Measurements from ENCODE around the gene RHO. TPM values are rescaled to one million over a fixed set of nuclear protein-coding genes. Genes with fewer than 3 reads are reported as not detected.
"Not testable (repeated sequence)": the region's sequence is repeated elsewhere in the genome, so short reads cannot be mapped to it uniquely, and the experiment has no call there.

The RHO gene
- total and polyA plus RNA-seq, 4 donors: 0.01 TPM; not detected in 3

DNA sequence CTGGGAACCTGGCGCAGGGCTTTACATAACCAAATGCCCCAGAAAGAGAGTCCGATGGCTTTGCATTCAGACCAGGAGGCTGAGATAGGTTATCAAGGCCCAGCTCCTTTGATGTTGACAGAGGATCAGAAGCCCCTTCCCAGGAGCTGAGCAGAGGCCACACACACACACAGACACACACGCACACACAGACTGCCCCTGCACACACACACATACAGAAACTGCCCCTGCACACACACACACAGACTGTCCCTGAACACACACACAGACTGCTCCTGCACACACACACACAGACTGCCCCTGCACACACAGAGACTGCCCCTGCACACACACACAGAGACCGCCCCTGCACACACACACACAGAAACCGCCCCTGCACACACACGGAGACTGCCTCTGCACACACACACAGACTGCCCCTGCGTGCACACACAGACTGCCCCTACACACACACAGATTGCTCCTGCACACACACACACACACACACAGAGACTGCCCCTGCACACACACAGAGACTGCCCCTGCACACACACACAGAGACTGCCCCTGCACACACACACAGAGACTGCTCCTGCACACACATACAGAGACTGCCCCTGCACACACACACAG, 12.5 kb upstream of the RHO start:
- H3K4me1 ChIP-seq (ENCODE audit: control insufficient read depth in 5 of 5, insufficient read depth in 5 of 5, low read length in 5 of 5); H3K9me3 ChIP-seq (ENCODE audit: control insufficient read depth in 4 of 4, insufficient read depth in 3 of 4, low read length in 3 of 4); ATAC-seq (ENCODE audit: insufficient read depth, low FRiP score); H3K4me3 ChIP-seq; H3K9ac ChIP-seq (ENCODE audit: insufficient read depth in 1 of 2, low read length in 2 of 2); H3K27ac ChIP-seq (ENCODE audit: low read depth in 1 of 2, low read length in 1 of 2); DNase-seq; H3K27me3 ChIP-seq (ENCODE audit: control insufficient read depth in 3 of 3, insufficient read depth in 3 of 3, low read length in 2 of 3): not testable (repeated sequence)
- 92% methylated on average over 7 of the region's 7 CpGs for WGBS, 2 donors
- peaks cover 0 to 42% (median 28%) of the 10 kb centered on the region in 4 donors for H3K36me3 ChIP-seq (ENCODE audit: control insufficient read depth in 4 of 4, insufficient read depth in 4 of 4, low read length in 4 of 4)

DNA sequence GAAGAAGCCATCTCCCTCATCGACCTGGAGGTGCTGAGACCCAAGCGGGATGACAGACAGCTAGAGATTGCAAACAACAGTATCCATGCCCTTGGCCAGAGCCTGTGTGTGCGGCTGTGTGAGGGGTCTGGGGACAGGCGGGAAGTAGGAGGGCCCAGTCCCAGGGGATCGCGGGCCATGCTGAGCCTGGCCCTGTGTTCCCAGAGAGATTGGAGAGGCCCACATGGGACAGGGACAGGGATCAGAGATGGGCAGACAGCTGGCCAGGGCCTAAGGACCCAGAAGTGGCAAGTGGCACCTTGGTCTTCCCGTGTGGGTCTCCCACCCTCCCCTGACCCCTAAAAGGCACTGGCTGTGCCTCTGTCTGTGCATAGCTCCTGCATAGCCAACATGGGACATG, 10.9 kb upstream of the RHO start:
- Histone ChIP-seq H3K4me3 (no peak overlapping the region), H3K9ac (ENCODE audit: insufficient read depth in 1 of 2, low read length in 2 of 2) (no peak overlapping the region), H3K27me3 (ENCODE audit: control insufficient read depth in 3 of 3, insufficient read depth in 3 of 3, low read length in 2 of 3) (no peaks in the 10 kb centered on the region), H3K9me3 (ENCODE audit: control insufficient read depth in 4 of 4, insufficient read depth in 3 of 4, low read length in 3 of 4) (no peaks in the 10 kb centered on the region), H3K36me3 (ENCODE audit: control insufficient read depth in 4 of 4, insufficient read depth in 4 of 4, low read length in 4 of 4) (peaks cover 0 to 40% (median 18%) of the 10 kb centered on the region in 4 donors), H3K27ac (ENCODE audit: low read depth in 1 of 2, low read length in 1 of 2) (no peak overlapping the region), H3K4me1 (ENCODE audit: control insufficient read depth in 5 of 5, insufficient read depth in 5 of 5, low read length in 5 of 5) (no peaks in the 10 kb centered on the region)
- no peak for ATAC-seq (ENCODE audit: insufficient read depth, low FRiP score)
- TF ChIP-seq, protein P1, sequence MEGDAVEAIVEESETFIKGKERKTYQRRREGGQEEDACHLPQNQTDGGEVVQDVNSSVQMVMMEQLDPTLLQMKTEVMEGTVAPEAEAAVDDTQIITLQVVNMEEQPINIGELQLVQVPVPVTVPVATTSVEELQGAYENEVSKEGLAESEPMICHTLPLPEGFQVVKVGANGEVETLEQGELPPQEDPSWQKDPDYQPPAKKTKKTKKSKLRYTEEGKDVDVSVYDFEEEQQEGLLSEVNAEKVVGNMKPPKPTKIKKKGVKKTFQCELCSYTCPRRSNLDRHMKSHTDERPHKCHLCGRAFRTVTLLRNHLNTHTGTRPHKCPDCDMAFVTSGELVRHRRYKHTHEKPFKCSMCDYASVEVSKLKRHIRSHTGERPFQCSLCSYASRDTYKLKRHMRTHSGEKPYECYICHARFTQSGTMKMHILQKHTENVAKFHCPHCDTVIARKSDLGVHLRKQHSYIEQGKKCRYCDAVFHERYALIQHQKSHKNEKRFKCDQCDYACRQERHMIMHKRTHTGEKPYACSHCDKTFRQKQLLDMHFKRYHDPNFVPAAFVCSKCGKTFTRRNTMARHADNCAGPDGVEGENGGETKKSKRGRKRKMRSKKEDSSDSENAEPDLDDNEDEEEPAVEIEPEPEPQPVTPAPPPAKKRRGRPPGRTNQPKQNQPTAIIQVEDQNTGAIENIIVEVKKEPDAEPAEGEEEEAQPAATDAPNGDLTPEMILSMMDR (IDR thresholded peaks at IDR 0.05; ENCODE audit: control extremely low read depth, extremely low read depth): no peak
- no peak for DNase-seq
- 92 to 94% methylated on average over 7 of the region's 7 CpGs for WGBS, 2 donors

DNA sequence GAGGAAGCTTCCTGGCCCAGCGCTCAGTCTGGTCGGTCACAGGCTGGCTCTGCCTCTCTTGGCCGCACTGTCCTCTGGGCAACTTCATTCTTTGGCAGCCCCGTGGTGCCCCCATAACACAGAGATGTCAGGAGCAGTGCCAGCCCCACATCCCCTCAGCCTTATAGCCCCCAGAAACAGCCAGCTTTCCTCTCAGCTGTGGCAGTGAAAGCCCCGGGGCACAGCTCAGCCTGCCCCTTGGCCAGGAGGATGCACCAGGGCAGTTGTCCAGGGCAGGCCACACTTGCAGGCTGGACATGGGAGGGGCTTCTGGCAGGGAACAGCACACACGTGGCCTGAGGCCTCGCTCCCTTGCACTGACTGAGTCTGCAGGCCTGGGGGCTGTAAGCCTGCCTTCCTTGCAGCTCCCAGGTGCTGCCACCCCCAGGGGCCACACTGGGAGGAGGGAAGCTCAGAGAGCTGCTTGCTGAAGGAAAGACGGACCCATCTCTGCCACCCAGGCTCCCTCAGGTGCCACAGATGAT, 10.3 kb upstream of the RHO start:
- H3K9ac ChIP-seq (ENCODE audit: insufficient read depth in 1 of 2, low read length in 2 of 2): no peak overlapping the region
- no peak overlapping the region for H3K4me3 ChIP-seq
- TF ChIP-seq, protein P1 (IDR thresholded peaks at IDR 0.05; ENCODE audit: control extremely low read depth, extremely low read depth): no peak
- DNase-seq (no peak), ATAC-seq (ENCODE audit: insufficient read depth, low FRiP score) (no peak)
- no peaks in the 10 kb centered on the region for H3K4me1 ChIP-seq (ENCODE audit: control insufficient read depth in 5 of 5, insufficient read depth in 5 of 5, low read length in 5 of 5)
- H3K27me3 ChIP-seq (ENCODE audit: control insufficient read depth in 3 of 3, insufficient read depth in 3 of 3, low read length in 2 of 3): no peaks in the 10 kb centered on the region
- WGBS, 2 donors: 85 to 87% methylated on average over 8 of the region's 8 CpGs
- peaks cover 0 to 39% (median 15%) of the 10 kb centered on the region in 4 donors for H3K36me3 ChIP-seq (ENCODE audit: control insufficient read depth in 4 of 4, insufficient read depth in 4 of 4, low read length in 4 of 4)
- no peaks in the 10 kb centered on the region for H3K9me3 ChIP-seq (ENCODE audit: control insufficient read depth in 4 of 4, insufficient read depth in 3 of 4, low read length in 3 of 4)
- no peak overlapping the region for H3K27ac ChIP-seq (ENCODE audit: low read depth in 1 of 2, low read length in 1 of 2)

DNA sequence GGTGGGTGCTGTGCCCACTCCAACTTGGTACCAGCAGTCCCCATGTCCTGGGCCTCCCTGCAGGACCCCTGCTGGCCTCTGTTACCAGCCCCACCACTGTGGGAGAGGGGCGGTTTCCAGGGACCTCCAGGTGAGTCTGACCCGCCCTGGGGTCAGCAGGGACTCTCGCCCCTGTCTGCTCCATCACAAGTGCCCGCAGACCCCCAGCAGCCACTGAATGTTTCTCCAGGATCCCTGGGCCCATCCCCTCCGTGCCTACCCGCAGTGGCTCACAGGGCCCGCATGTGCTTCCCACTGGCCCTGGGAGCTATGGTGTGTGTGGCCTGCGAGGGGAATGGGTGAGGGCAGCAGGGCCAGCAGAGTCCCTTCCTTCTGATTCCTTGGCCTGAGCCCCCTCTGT, 9.9 kb upstream of the RHO start:
- TF ChIP-seq, protein P1 (IDR thresholded peaks at IDR 0.05; ENCODE audit: control extremely low read depth, extremely low read depth): no peak
- Histone ChIP-seq H3K36me3 (ENCODE audit: control insufficient read depth in 4 of 4, insufficient read depth in 4 of 4, low read length in 4 of 4) (peaks cover 0 to 37% (median 14%) of the 10 kb centered on the region in 4 donors), H3K9ac (ENCODE audit: insufficient read depth in 1 of 2, low read length in 2 of 2) (no peak overlapping the region), H3K4me1 (ENCODE audit: control insufficient read depth in 5 of 5, insufficient read depth in 5 of 5, low read length in 5 of 5) (no peaks in the 10 kb centered on the region), H3K4me3 (no peak overlapping the region), H3K27me3 (ENCODE audit: control insufficient read depth in 3 of 3, insufficient read depth in 3 of 3, low read length in 2 of 3) (no peaks in the 10 kb centered on the region), H3K27ac (ENCODE audit: low read depth in 1 of 2, low read length in 1 of 2) (no peak overlapping the region), H3K9me3 (ENCODE audit: control insufficient read depth in 4 of 4, insufficient read depth in 3 of 4, low read length in 3 of 4) (no peaks in the 10 kb centered on the region)
- ATAC-seq (ENCODE audit: insufficient read depth, low FRiP score): no peak
- 98 to 99% methylated on average over 8 of the region's 8 CpGs for WGBS, 2 donors
- no peak for DNase-seq

All from lung (tissue), 12 donors.